CD14-positive monocyte (primary cell): Measurements from ENCODE around the gene CNTN4. TPM values are rescaled to one million over a fixed set of nuclear protein-coding genes. Genes with fewer than 3 reads are reported as not detected.

Source experiments
- DNase-seq, 3 donors: peaks; one replicate each; pipeline ENCODE4 v3.0.0-alpha.2; 2011 to 2022
- H2AFZ ChIP-seq: 2 replicates; pipeline ENCODE4 v1.6.0; 2012; ENCODE audit warnings: mild to moderate bottlenecking, low read depth, low read length, inconsistent platforms; ENCODE audit not compliant: insufficient read depth, poor library complexity, severe bottlenecking
- H3K27ac ChIP-seq, 2 donors: 1 replicate in 1 of 2; 2 replicates in 1 of 2; pipeline ENCODE4 v1.5.1; 2012 to 2013; ENCODE audit warnings: low read length in 2 of 2, control low read depth in 1 of 2, inconsistent platforms in 1 of 2, low read depth in 1 of 2, mild to moderate bottlenecking in 1 of 2
- H3K27me3 ChIP-seq, 2 donors: one replicate each; pipeline versions ENCODE4 v1.6.0 to v1.6.1; 2011 to 2013; ENCODE audit warnings: low read length in 2 of 2; ENCODE audit not compliant: control insufficient read depth in 2 of 2, insufficient read depth in 2 of 2
- H3K36me3 ChIP-seq, 2 donors: replicated peaks in 1 of 2; 1 replicate in 1 of 2; 2 replicates in 1 of 2; pipeline versions ENCODE4 v1.5.1 to v1.6.1; 2012 to 2013; ENCODE audit warnings: low read length in 2 of 2, control low read depth in 1 of 2, inconsistent platforms in 1 of 2, mild to moderate bottlenecking in 1 of 2; ENCODE audit not compliant: insufficient read depth in 2 of 2, control insufficient read depth in 1 of 2
- H3K4me1 ChIP-seq, 2 donors: 1 replicate in 1 of 2; 2 replicates in 1 of 2; pipeline versions ENCODE4 v1.5.1 to v1.6.1; 2012 to 2013; ENCODE audit warnings: low read length in 2 of 2, control low read depth in 1 of 2, inconsistent platforms in 1 of 2, mild to moderate bottlenecking in 1 of 2, moderate library complexity in 1 of 2; ENCODE audit not compliant: insufficient read depth in 2 of 2, control insufficient read depth in 1 of 2
- H3K4me2 ChIP-seq: replicated peaks from 2 replicates; pipeline ENCODE3; 2012; ENCODE audit warnings: low read length, moderate library complexity, mild to moderate bottlenecking; ENCODE audit not compliant: poor library complexity, severe bottlenecking; ENCODE audit errors: extremely low read depth
- H3K4me3 ChIP-seq, 3 experiments: fragments of 200-600 bp in 1 of 3; sonication (generic) in 1 of 3; replicated peaks in 1 of 3; 1 replicate in 2 of 3; 2 replicates in 1 of 3; pipeline ENCODE4 v1.5.1; 2011 to 2013; ENCODE audit warnings: low read length in 3 of 3, mild to moderate bottlenecking in 3 of 3, control low read depth in 2 of 3, low read depth in 2 of 3, inconsistent platforms in 1 of 3, moderate library complexity in 1 of 3
- H3K79me2 ChIP-seq: 2 replicates; pipeline ENCODE4 v1.6.0; 2012; ENCODE audit warnings: mild to moderate bottlenecking, control low read depth, inconsistent platforms, low read length, moderate library complexity; ENCODE audit not compliant: insufficient read depth
- H3K9ac ChIP-seq: 2 replicates; pipeline ENCODE4 v1.6.0; 2017; ENCODE audit warnings: low read length, mild to moderate bottlenecking; ENCODE audit not compliant: insufficient read depth, poor library complexity, severe bottlenecking
- H3K9me3 ChIP-seq, 2 donors: replicated peaks in 1 of 2; 1 replicate in 1 of 2; 2 replicates in 1 of 2; pipeline versions ENCODE4 v1.5.1 to v1.6.1; 2012 to 2013; ENCODE audit warnings: low read length in 2 of 2, control low read depth in 1 of 2; ENCODE audit not compliant: control insufficient read depth in 1 of 2, insufficient read depth in 1 of 2
- H4K20me1 ChIP-seq: 2 replicates; pipeline ENCODE4 v1.6.0; 2012; ENCODE audit warnings: mild to moderate bottlenecking, low read length, control low read depth, moderate library complexity; ENCODE audit not compliant: insufficient read depth
- H3K27ac Mint-ChIP-seq, 7 donors: one replicate each; pipeline ENCODE4 v1.8.0; 2020; ENCODE audit warnings: mild to moderate bottlenecking in 7 of 7, mixed read lengths in 7 of 7, moderate library complexity in 6 of 7, inconsistent platforms in 2 of 7
- H3K27me3 Mint-ChIP-seq, 3 donors: one replicate each; pipeline ENCODE4 v1.8.0; 2021 to 2022; ENCODE audit warnings: low read depth in 3 of 3, mild to moderate bottlenecking in 3 of 3, mixed read lengths in 3 of 3, moderate library complexity in 3 of 3, inconsistent platforms in 1 of 3
- H3K36me3 Mint-ChIP-seq, 2 donors: one replicate each; pipeline ENCODE4 v1.8.0; 2020; ENCODE audit warnings: mixed read lengths in 2 of 2, inconsistent platforms in 1 of 2, mild to moderate bottlenecking in 1 of 2
- H3K4me1 Mint-ChIP-seq: one replicate; pipeline ENCODE4 v1.8.0; 2020; ENCODE audit warnings: mild to moderate bottlenecking, mixed read lengths
- H3K4me3 Mint-ChIP-seq, 2 donors: one replicate each; pipeline ENCODE4 v1.8.0; 2020; ENCODE audit warnings: mild to moderate bottlenecking in 2 of 2, mixed read lengths in 2 of 2, moderate library complexity in 1 of 2
- H3K9me3 Mint-ChIP-seq, 7 donors: one replicate each; pipeline ENCODE4 v1.8.0; 2020 to 2022; ENCODE audit warnings: mixed read lengths in 7 of 7, mild to moderate bottlenecking in 6 of 7, moderate library complexity in 6 of 7, inconsistent platforms in 2 of 7
- CTCF ChIP-seq: fragments of 200-600 bp; IDR thresholded peaks from one replicate; pipeline ENCODE4 v1.8.0; 2022; ENCODE audit warnings: antibody characterized with exemption, mild to moderate bottlenecking
- whole genome bisulfite sequencing: methylation state at CpG from one replicate; pipeline ENCODE4 v1.1.5; 2013; ENCODE audit warnings: missing lambda C conversion rate; ENCODE audit not compliant: insufficient coverage; 5-methylcytosine and 5-hydroxymethylcytosine counted together
- intact Hi-C, 2 donors: fragments of 100-400 bp; cut with micrococcal nuclease; formaldehyde crosslinking; loops; one replicate each; pipeline versions ENCODE4 v1.15.0 to v1.15.1; 2023
- polyA plus RNA-seq, 3 donors: library from polyadenylated mRNA; depleted of rRNA in 1 of 3; unstranded in 2 of 3; stranded (reverse) in 1 of 3; fragments of 300-500 nt in 2 of 3; fragments of >200 nt in 1 of 3; fragmentation: Illumina TruSeq in 2 of 3; gene quantifications; 1 replicate in 2 of 3; 2 replicates in 1 of 3; pipeline ENCODE4 v1.2.3, GENCODE V29; 2012 to 2021

CNTN4 gene
- polyA plus RNA-seq, 3 donors = not detected

GRCh38 chr3:3027976-3028567 is 929.4 kb downstream of the CNTN4 start:
- H3K27ac Mint-ChIP-seq = no peak overlapping the region
- no peaks in the 10 kb centered on the region for H3K27me3 Mint-ChIP-seq
- Histone ChIP-seq H2AFZ (no peak overlapping the region), H4K20me1 (no peaks in the 10 kb centered on the region), H3K27ac (no peak overlapping the region), H3K4me2 (no peak overlapping the region), H3K27me3 (no peaks in the 10 kb centered on the region), H3K36me3 (no peaks in the 10 kb centered on the region), H3K4me1 (no peaks in the 10 kb centered on the region), H3K9ac (no peak overlapping the region), H3K9me3 (no peaks in the 10 kb centered on the region), H3K79me2 (no peaks in the 10 kb centered on the region), H3K4me3 (no peak overlapping the region)
- H3K4me3 Mint-ChIP-seq = no peak overlapping the region
- no peaks in the 10 kb centered on the region for H3K36me3 Mint-ChIP-seq
- no peaks in the 10 kb centered on the region for H3K9me3 Mint-ChIP-seq
- no CpG with 5 or more reads among the region's 5 CpGs for WGBS
- DNase-seq = no peak
- TF ChIP-seq CTCF = no peak
- intact Hi-C loops = no loop called here
- H3K4me1 Mint-ChIP-seq = no peaks in the 10 kb centered on the region

- H3K4me3 Mint-ChIP-seq = no peak overlapping the region
- intact Hi-C loops = no loop called here
- no CpG with 5 or more reads among the region's 4 CpGs for WGBS
- Histone ChIP-seq H3K4me3 (no peak overlapping the region), H3K27me3 (no peaks in the 10 kb centered on the region), H3K4me1 (no peaks in the 10 kb centered on the region), H3K36me3 (no peaks in the 10 kb centered on the region), H2AFZ (no peak overlapping the region), H4K20me1 (no peaks in the 10 kb centered on the region), H3K9ac (no peak overlapping the region), H3K27ac (no peak overlapping the region), H3K4me2 (no peak overlapping the region), H3K9me3 (no peaks in the 10 kb centered on the region), H3K79me2 (no peaks in the 10 kb centered on the region)
- H3K36me3 Mint-ChIP-seq = no peaks in the 10 kb centered on the region
- H3K4me1 Mint-ChIP-seq = no peaks in the 10 kb centered on the region
- no peak for TF ChIP-seq CTCF
- H3K9me3 Mint-ChIP-seq = no peaks in the 10 kb centered on the region
- H3K27me3 Mint-ChIP-seq = peaks cover 0 to 1% (median 0%) of the 10 kb centered on the region in 3 donors
- DNase-seq = no peak
- no peak overlapping the region for H3K27ac Mint-ChIP-seq
These were observed 932.7 kb downstream of the CNTN4 start for GRCh38 chr3:3031326-3031725.
